Activated T-helper 9 cell treated with anti-CD3 and anti-CD28 coated beads, Interleukin-2, amount 50 U/mL, for 16 hours (primary cell): ENCODE data around the gene RBM20.
"Not testable (repeated sequence)": the region's sequence is repeated elsewhere in the genome, so short reads cannot be mapped to it uniquely, and the experiment has no call there.

Experiments
- DNase-seq: peaks from one replicate; pipeline ENCODE4 v3.0.0-alpha.2; 2020; ENCODE audit warnings: low read depth

The RBM20 gene

GRCh38 chr10:110706690-110707098 is 62.6 kb downstream of the RBM20 start:
- no peak for DNase-seq

- no peak for DNase-seq
These were observed 64.8 kb downstream of the RBM20 start for GRCh38 chr10:110708776-110709443.

GRCh38 chr10:110709444-110709828 is 65.3 kb downstream of the RBM20 start:
- no peak for DNase-seq

GRCh38 chr10:110709964-110710587 is 65.9 kb downstream of the RBM20 start:
- DNase-seq, result no peak

GRCh38 chr10:110710621-110711020 is 66.5 kb downstream of the RBM20 start:
- no peak for DNase-seq

- DNase-seq, result no peak
These were observed 67.2 kb downstream of the RBM20 start for GRCh38 chr10:110711382-110711781.

GRCh38 chr10:110714356-110714755 is 70.2 kb downstream of the RBM20 start:
- no peak for DNase-seq

- DNase-seq, result no peak
These were observed 73.8 kb downstream of the RBM20 start for GRCh38 chr10:110717781-110718589.

GRCh38 chr10:110721406-110722038 is 77.4 kb downstream of the RBM20 start:
- DNase-seq, result no peak

- DNase-seq, result no peak
These were observed 79.2 kb downstream of the RBM20 start for GRCh38 chr10:110723224-110723891.

- DNase-seq, result no peak
These were observed 80.2 kb downstream of the RBM20 start for GRCh38 chr10:110724116-110724921.

GRCh38 chr10:110724937-110725336 is 80.8 kb downstream of the RBM20 start:
- DNase-seq, result no peak

- DNase-seq, result no peak
These were observed 81.9 kb downstream of the RBM20 start for GRCh38 chr10:110725801-110726630.

GRCh38 chr10:110727785-110728184 is 83.6 kb downstream of the RBM20 start:
- not testable (repeated sequence) for DNase-seq

- no peak for DNase-seq
These were observed 86.4 kb downstream of the RBM20 start for GRCh38 chr10:110730345-110731050.

- DNase-seq, result no peak
These were observed 89.2 kb downstream of the RBM20 start for GRCh38 chr10:110733218-110733952.

- DNase-seq, result no peak
These were observed 91.5 kb downstream of the RBM20 start for GRCh38 chr10:110735620-110736027.

GRCh38 chr10:110737886-110738634 is 93.9 kb downstream of the RBM20 start:
- DNase-seq, result no peak
